ENCODE results near the gene SNX9.
A peak's percentile ranks its signal among the peaks of the same experiment; 100 is the strongest.
"Not testable (repeated sequence)": the region's sequence is repeated elsewhere in the genome, so short reads cannot be mapped to it uniquely, and the experiment has no call there.

SNX9 gene

GRCh38 chr6:157823001-157823527, at the start of gene SNX9:
SNX9 (plus strand) TSS chr6:157823246; CDS start chr6:157823435, 189 bp downstream.
- peak; percentile 89 for DNase-seq (ENCODE audit: low spot score)

DNA sequence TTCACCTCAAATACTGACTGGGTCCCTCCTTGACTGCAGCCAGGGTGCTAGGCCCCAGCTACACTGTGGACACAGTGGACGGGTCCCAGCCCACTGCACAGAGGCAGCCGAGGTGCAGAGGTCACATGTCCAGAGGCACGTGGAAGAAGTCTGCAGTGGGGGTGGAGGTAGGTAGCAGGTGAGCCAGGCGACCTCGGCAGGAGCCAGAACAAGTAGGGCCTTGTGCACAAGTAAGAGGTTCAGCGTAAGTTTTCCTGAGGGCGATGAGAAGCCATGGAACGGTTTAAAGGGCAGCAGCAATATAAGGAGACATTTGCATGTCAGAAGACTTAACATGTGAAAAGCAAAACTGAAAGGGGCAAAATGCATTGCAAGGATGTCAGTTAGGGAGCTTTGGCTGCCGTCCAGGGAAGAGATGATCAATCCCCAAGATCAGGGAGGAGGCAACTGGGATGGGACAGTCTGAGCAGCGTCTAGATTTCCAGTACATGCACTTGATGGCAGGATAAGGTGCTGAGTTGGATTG, 49.7 kb upstream of the SNX9 start:
- DNase-seq (ENCODE audit: low spot score): no peak

GRCh38 chr6:157774153-157775135, 48.6 kb upstream of the SNX9 start:
- peak; percentile 64 for DNase-seq (ENCODE audit: low spot score)

GRCh38 chr6:157775376-157775775, 47.7 kb upstream of the SNX9 start:
- DNase-seq (ENCODE audit: low spot score): no peak

GRCh38 chr6:157777344-157777743, 45.7 kb upstream of the SNX9 start:
- DNase-seq (ENCODE audit: low spot score): no peak

- DNase-seq (ENCODE audit: low spot score): no peak
Measured at GRCh38 chr6:157778719-157779118, 44.3 kb upstream of the SNX9 start.

GRCh38 chr6:157779705-157780604, 43.1 kb upstream of the SNX9 start:
- DNase-seq (ENCODE audit: low spot score): no peak

- no peak for DNase-seq (ENCODE audit: low spot score)
Measured at GRCh38 chr6:157785636-157786035, 37.4 kb upstream of the SNX9 start.

DNA sequence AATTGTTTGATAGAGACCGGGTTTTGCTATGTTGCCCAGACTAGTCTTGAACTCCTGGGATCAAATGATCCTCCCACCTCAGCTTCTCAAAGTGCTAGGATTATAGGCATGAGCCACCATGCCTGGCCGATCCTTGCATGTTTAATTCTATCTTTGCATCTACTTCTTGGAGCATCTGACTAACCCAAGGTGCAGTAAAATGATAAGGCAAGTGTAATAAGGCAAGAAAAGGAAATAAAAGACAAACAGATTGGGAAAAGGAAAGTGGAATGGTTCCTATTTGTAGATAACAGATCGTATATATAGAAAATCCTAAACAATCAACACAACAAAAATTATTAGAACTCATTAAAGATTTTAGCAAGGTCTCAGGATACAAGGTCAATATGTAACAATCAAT, 36.8 kb upstream of the SNX9 start:
- DNase-seq (ENCODE audit: low spot score): no peak

GRCh38 chr6:157787080-157787479, 36.0 kb upstream of the SNX9 start:
- DNase-seq (ENCODE audit: low spot score): no peak

GRCh38 chr6:157788180-157788579, 34.9 kb upstream of the SNX9 start:
- no peak for DNase-seq (ENCODE audit: low spot score)

- DNase-seq (ENCODE audit: low spot score): no peak
Measured at GRCh38 chr6:157789297-157789696, 33.7 kb upstream of the SNX9 start.

GRCh38 chr6:157789861-157790260, 33.2 kb upstream of the SNX9 start:
- DNase-seq (ENCODE audit: low spot score): peak; percentile 84

GRCh38 chr6:157790548-157791160, 32.4 kb upstream of the SNX9 start:
- no peak for DNase-seq (ENCODE audit: low spot score)

GRCh38 chr6:157791450-157791849, 31.6 kb upstream of the SNX9 start:
- DNase-seq (ENCODE audit: low spot score): peak; percentile 32

GRCh38 chr6:157792671-157793070, 30.4 kb upstream of the SNX9 start:
- no peak for DNase-seq (ENCODE audit: low spot score)

DNA sequence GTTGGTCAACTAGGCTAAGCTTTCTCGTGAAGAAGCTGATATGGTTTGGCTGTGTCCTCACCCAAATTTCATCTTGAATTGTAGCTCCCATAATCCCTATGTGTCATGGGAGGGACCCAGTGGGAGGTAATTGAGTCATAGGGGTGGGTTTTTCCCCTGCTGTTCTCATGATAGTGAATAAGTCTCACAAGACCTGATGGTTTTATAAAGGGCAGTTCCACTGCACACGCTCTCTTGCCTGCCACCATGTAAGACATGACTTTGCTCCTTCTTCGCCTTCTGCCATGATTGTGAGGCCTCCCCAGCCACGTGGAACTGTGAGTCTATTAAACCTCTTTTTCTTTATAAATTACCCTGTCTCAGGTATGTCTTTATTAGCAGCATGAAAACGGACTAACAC, 29.0 kb upstream of the SNX9 start:
- not testable (repeated sequence) for DNase-seq (ENCODE audit: low spot score)

DNA sequence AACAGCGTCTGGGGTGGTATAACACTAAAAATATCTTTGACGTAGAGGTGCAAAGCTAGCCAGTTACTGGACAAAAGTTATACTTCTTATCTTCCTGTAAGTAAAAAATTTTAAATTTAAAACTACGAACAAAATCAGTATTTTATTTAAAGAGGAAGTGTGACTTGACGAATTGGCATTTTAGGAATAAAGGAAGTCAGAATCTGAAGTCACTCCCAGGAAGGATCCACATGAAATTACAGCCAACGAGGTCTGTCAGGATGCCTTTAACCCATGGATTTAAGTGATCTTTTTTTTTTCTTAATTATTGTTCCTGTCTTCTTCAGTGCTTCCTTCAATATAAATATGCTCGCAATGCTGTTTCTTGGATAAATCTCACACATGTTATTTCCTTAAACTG, 27.2 kb upstream of the SNX9 start:
- DNase-seq (ENCODE audit: low spot score): no peak

GRCh38 chr6:157798851-157799250, 24.2 kb upstream of the SNX9 start:
- no peak for DNase-seq (ENCODE audit: low spot score)

DNA sequence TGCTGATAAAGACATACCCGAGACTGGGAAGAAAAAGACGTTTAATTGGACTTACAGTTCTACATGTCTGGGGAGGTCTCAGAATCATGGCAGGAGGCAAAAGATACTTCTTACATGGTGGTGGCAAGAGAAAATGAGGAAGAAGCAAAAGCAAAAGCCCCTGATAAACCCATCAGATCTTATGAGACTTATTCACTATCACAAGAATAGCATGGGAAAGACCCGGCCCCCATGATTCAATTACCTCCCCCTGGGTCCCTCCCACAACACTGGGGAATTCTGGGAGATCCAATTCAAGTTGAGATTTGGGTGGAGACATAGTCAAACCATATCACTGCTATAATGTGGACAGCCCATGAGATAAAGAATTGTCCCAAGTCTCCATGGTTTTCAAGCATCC, 23.5 kb upstream of the SNX9 start:
- DNase-seq (ENCODE audit: low spot score): not testable (repeated sequence)

GRCh38 chr6:157800420-157801237, 22.4 kb upstream of the SNX9 start:
- DNase-seq (ENCODE audit: low spot score): no peak
